SH-SY5Y (cell line): ENCODE data around the gene NPPA.

Experiments
- GATA2 ChIP-seq: IDR thresholded peaks from 2 replicates; pipeline ENCODE4 v1.6.1; 2011; ENCODE audit warnings: mild to moderate bottlenecking, low read depth, low read length
- GATA3 ChIP-seq: IDR thresholded peaks from 2 replicates; pipeline ENCODE4 v1.6.1; 2011; ENCODE audit warnings: low read depth, mild to moderate bottlenecking, low read length, moderate library complexity

- TF ChIP-seq GATA2, result no peak
- no peak for TF ChIP-seq GATA3
These were observed 15.4 kb downstream of the NPPA start for GRCh38 chr1:11831945-11832725.
